OCI-LY1 (cell line): ENCODE data around the gene KIF19.

Source experiments
- H2AFZ ChIP-seq: fragments of 200-600 bp; sonication (generic), shearing (Covaris generic); 2 replicates; pipeline ENCODE4 v1.6.0; 2014; ENCODE audit warnings: antibody characterized with exemption, mild to moderate bottlenecking, low read length
- H3F3A ChIP-seq: fragments of 200-600 bp; sonication (generic), shearing (Covaris generic); 2 replicates; pipeline ENCODE4 v1.6.0; 2014; ENCODE audit warnings: mild to moderate bottlenecking, antibody characterized with exemption, low read length, moderate library complexity; ENCODE audit not compliant: insufficient read depth
- H3K27ac ChIP-seq: fragments of 200-600 bp; sonication (generic); 2 replicates; pipeline ENCODE4 v1.5.1; 2014; ENCODE audit warnings: low read length, mixed run types, mild to moderate bottlenecking, low read depth; ENCODE audit not compliant: poor library complexity, severe bottlenecking
- H3K27me3 ChIP-seq: fragments of 200-600 bp; sonication (generic); 2 replicates; pipeline ENCODE4 v1.6.0; 2014; ENCODE audit warnings: antibody characterized with exemption, mild to moderate bottlenecking, low read length, moderate library complexity; ENCODE audit not compliant: insufficient read depth
- H3K36me3 ChIP-seq: fragments of 200-600 bp; sonication (generic); 2 replicates; pipeline ENCODE4 v1.6.1; 2014; ENCODE audit warnings: mild to moderate bottlenecking, antibody characterized with exemption, low read length, moderate library complexity, mixed read lengths; ENCODE audit not compliant: insufficient read depth
- H3K4me1 ChIP-seq: fragments of 200-600 bp; sonication (generic); 2 replicates; pipeline ENCODE4 v1.5.1; 2014; ENCODE audit warnings: mild to moderate bottlenecking, low read length, moderate library complexity; ENCODE audit not compliant: insufficient read depth, severe bottlenecking
- H3K4me2 ChIP-seq: fragments of 200-600 bp; sonication (generic), shearing (Covaris generic); 2 replicates; pipeline ENCODE4 v1.6.1; 2014; ENCODE audit warnings: low read length
- H3K4me3 ChIP-seq: fragments of 200-600 bp; sonication (generic); 2 replicates; pipeline ENCODE4 v1.5.1; 2014; ENCODE audit warnings: low read length, low read depth, mild to moderate bottlenecking, mixed read lengths; ENCODE audit not compliant: poor library complexity, severe bottlenecking
- H3K79me2 ChIP-seq: fragments of 200-600 bp; shearing (Covaris generic); 2 replicates; pipeline ENCODE4 v1.6.1; 2016; ENCODE audit warnings: mixed run types, low read length, mixed read lengths; ENCODE audit not compliant: insufficient read depth
- H3K9ac ChIP-seq: fragments of 200-600 bp; sonication (generic), shearing (Covaris generic); 2 replicates; pipeline ENCODE4 v1.6.1; 2014; ENCODE audit warnings: mild to moderate bottlenecking, low read length, mixed read lengths
- H3K9me2 ChIP-seq: fragments of 200-600 bp; sonication (generic), shearing (Covaris generic); 2 replicates; pipeline ENCODE4 v1.6.1; 2014; ENCODE audit warnings: low read depth, mild to moderate bottlenecking, low read length, mixed read lengths
- H3K9me3 ChIP-seq: fragments of 200-600 bp; shearing (Covaris generic); 2 replicates; pipeline ENCODE4 v1.6.1; 2014; ENCODE audit warnings: low read length, mixed read lengths
- H4K20me1 ChIP-seq: fragments of 200-600 bp; sonication (generic), shearing (Covaris generic); 2 replicates; pipeline ENCODE4 v1.6.0; 2016; ENCODE audit warnings: mild to moderate bottlenecking, low read length; ENCODE audit not compliant: insufficient read depth
- CTCF ChIP-seq: fragments of 200-600 bp; sonication (generic), shearing (Covaris generic); IDR thresholded peaks from 2 replicates; pipeline ENCODE4 v1.5.1; 2017; ENCODE audit warnings: mild to moderate bottlenecking, antibody characterized with exemption, low read length, moderate library complexity, mixed read lengths
- EZH2 ChIP-seq: fragments of 200-600 bp; sonication (generic), shearing (Covaris generic); IDR thresholded peaks from 2 replicates; pipeline ENCODE4 v1.8.0; 2017; ENCODE audit warnings: borderline replicate concordance, mixed run types, mild to moderate bottlenecking, antibody characterized with exemption, low read length, moderate library complexity, mixed read lengths

KIF19 gene

GRCh38 chr17:74336307-74336706 is 10.3 kb downstream of the KIF19 start:
- Histone ChIP-seq H3K9me3 (no peaks in the 10 kb centered on the region), H3K9me2 (no peaks in the 10 kb centered on the region), H3K27me3 (no peaks in the 10 kb centered on the region), H3K4me1 (no peaks in the 10 kb centered on the region), H2AFZ (no peak overlapping the region), H3K79me2 (no peaks in the 10 kb centered on the region), H3K36me3 (no peaks in the 10 kb centered on the region), H3K9ac (no peak overlapping the region), H4K20me1 (no peaks in the 10 kb centered on the region), H3K4me3 (no peak overlapping the region), H3K27ac (no peak overlapping the region), H3F3A (no peaks in the 10 kb centered on the region), H3K4me2 (no peak overlapping the region)
- TF ChIP-seq EZH2 (no peak), CTCF (no peak)

DNA sequence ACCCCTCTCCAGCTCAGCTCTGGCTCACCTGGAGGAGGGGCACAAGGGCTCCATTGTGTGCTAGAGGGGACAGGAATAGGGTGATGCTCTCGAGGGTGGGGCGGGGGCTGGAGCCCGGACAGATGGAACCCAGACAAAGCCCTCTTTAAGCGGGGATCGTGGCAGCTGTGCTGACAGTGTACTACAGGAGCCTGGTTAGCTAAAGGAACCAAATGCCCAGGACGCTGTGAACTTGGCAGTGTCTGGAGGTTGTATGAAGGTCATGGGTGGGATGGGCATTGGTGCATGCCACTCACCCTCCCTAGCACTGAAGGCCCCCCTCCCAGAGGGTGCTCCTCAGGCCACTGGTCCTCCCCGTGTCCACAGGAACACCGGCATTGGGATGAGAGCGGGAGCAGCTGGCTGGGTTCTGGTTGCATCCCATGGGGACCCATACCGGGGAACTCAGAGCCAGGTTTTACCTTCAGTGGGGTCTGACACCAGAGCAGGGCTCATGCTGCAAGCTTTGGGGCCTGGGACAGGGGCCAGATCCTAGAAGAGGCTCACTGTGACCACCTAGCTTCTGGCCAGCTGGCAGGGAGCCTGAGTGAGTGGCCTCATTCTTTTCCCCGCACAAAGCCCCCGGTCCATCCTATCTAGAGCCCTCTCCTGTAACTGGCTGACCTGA is 11.9 kb downstream of the KIF19 start:
- no peaks in the 10 kb centered on the region for H3K27me3 ChIP-seq
- no peaks in the 10 kb centered on the region for H3K36me3 ChIP-seq
- H3K27ac ChIP-seq: no peak overlapping the region
- H3K9me3 ChIP-seq: no peaks in the 10 kb centered on the region
- H3K9me2 ChIP-seq: no peaks in the 10 kb centered on the region
- no peaks in the 10 kb centered on the region for H4K20me1 ChIP-seq
- H3K79me2 ChIP-seq: no peaks in the 10 kb centered on the region
- H3K9ac ChIP-seq: no peak overlapping the region
- no peaks in the 10 kb centered on the region for H3F3A ChIP-seq
- TF ChIP-seq CTCF: no peak
- no peak overlapping the region for H2AFZ ChIP-seq
- H3K4me1 ChIP-seq: no peaks in the 10 kb centered on the region
- H3K4me3 ChIP-seq: no peak overlapping the region
- H3K4me2 ChIP-seq: no peak overlapping the region

- H3K9me2 ChIP-seq: no peaks in the 10 kb centered on the region
- no peaks in the 10 kb centered on the region for H3K36me3 ChIP-seq
- H3K27ac ChIP-seq: no peak overlapping the region
- H3K27me3 ChIP-seq: 0 out of 2 replicates have a peak, but pooled peaks cover 1% of the 10 kb centered on the region
- TF ChIP-seq EZH2: no peak
- TF ChIP-seq CTCF: no peak
- H3K4me1 ChIP-seq: no peaks in the 10 kb centered on the region
- H3K4me3 ChIP-seq: no peak overlapping the region
- no peaks in the 10 kb centered on the region for H3K79me2 ChIP-seq
- no peak overlapping the region for H2AFZ ChIP-seq
- no peaks in the 10 kb centered on the region for H4K20me1 ChIP-seq
- H3K4me2 ChIP-seq: no peak overlapping the region
- H3F3A ChIP-seq: no peaks in the 10 kb centered on the region
- H3K9me3 ChIP-seq: no peaks in the 10 kb centered on the region
- H3K9ac ChIP-seq: no peak overlapping the region
Measured at GRCh38 chr17:74339537-74340195, 13.6 kb downstream of the KIF19 start.
